CD4-positive, alpha-beta T cell treated with Interleukin-12 subunit alpha and Interleukin-12 subunit beta, for 1 hour (primary cell): Measurements from ENCODE around the gene RASA2.
"Not testable (repeated sequence)": the region's sequence is repeated elsewhere in the genome, so short reads cannot be mapped to it uniquely, and the experiment has no call there.

Source experiments
- DNase-seq: peaks from one replicate; pipeline ENCODE4 v3.0.0-alpha.2; 2020

Gene RASA2

DNA sequence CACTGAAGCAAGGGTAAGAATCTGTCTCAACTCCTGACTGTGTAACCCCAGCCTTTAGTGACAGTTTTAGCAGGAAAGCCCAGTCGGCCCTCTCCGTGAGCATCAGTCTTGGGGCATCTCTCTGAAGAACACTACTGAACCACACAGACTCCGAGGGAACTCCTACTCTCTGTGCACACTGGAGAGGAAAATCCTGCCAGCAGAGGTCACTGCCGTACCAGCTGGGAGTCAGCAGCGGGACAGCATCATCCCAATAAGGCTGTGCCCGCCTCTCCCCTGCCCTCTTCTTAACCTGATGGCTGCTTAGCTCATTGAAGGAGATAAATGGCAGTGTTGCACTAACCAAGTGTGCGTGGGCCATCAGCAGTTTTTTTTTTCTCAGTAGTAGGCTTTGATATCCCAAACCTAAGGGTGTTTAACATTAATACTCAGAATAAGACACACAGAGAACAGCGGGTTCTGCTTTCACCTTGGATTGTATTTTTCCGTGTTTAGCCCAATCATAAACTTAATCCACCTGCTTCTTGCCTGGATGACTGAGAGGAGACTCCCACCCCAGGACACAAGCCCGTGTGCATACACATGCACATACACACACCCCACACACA, 26.6 kb upstream of the RASA2 start:
- peak; percentile 89 for DNase-seq

DNA sequence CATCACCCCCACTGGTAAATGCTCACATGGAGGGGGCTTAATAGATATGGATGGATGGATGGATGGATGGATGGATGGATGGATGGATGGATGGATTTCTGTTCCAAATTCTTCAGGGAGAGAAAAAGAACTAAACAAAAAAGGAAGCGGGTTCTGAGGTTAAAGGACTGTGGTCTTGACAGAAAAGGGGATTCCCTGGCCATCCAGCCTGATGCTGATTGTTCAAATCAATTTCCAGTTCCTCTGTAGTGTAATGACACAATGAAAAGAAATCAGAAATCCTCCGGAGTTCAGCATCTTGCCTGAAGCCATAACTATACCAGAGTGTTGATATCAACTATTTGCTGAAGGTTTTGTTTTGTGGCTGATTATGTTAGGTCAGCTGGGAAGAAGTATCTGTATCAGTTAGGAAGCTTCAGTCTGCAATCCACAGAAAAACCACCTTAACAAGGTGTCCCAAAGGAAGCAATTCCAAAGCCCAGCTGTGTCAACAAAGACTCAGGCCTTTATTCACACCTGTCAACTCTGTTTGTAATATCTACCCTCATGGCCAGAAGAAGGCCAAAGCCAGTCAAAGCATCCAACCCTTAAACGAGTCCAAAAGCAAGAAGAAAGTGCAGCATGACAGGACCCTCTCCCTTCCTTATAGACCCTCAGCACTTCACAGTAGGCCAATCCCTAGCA, 24.5 kb upstream of the RASA2 start:
- no peak for DNase-seq

DNA sequence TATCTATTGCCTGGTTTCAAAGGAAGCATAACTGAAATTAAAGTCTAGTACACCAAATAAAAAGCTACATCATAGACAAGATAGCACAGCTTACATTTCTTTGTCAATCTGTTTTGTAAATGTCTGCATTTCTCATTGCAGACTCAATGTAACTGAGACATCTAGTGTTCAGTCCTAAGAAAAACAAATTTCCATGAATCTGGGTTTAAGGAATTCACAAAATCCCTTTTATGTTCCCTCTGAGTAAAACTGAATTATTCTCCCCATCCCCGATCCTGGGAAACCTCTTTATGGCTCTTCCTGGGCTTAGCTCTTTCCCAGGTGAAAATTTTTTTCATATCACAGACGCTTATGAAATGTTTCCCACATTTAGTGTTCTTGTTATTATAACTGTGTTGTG, 21.6 kb upstream of the RASA2 start:
- no peak for DNase-seq

DNA sequence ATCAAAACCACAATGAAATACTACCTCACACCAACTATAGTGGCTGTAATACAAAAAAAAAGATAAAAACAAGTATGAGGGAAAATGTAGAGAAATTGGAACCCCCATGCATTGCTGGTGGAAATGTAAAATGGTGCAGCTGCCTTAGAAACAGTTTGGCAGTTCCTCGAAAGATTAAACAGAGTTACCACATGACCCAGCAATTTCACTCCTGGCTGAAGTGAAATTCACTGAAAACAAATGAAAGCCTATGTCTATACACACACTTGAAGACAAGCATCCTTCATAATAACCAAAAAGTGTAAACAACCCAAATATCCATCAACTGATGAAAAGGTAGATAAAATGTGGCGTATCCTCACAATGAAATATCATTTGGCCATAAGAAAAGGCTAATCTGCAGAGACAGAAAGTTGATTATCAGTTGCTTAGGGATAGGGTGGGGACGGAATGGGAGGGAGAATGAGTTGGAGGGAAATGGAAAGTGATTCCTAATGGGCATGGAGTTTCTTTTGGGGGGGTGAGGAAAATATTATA, 20.1 kb upstream of the RASA2 start:
- DNase-seq, result no peak

DNA sequence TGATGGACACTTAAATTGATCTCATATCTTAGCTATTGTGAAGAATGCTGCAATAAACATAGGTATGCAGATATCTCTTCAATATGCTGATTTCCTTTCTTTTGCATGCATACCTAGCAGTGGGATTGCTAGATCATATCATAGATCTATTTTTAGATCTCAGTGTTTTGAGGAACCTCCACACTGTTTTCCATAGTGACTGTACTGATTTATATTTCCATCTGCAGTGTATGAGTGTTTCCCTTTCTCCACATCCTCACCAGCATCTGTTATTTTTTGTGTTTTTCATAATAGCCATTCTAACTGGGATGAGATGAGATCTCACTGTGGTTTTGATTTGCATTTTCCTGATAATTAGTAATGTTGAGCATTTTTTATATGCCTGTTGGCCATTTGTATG, 17.1 kb upstream of the RASA2 start:
- DNase-seq, result no peak

DNA sequence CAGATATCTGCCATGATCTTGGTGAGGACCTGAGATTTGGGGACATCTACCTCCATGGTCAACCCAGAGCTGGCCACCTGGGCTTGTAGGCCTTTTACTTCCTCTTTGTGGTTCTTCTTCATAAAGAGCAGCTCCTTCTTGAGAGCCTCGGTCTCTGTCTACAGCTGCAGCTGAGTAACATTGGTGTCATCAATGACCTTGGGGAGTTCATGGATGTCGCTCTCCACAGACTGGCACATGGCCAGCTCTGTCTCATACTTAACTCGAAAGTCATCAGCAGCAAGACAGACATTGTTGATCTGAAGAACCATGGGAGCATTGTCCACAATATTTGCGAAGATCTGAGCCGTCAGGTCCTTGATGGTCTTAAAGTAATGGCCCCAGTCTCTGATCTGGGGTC, 15.7 kb upstream of the RASA2 start:
- no peak for DNase-seq

DNA sequence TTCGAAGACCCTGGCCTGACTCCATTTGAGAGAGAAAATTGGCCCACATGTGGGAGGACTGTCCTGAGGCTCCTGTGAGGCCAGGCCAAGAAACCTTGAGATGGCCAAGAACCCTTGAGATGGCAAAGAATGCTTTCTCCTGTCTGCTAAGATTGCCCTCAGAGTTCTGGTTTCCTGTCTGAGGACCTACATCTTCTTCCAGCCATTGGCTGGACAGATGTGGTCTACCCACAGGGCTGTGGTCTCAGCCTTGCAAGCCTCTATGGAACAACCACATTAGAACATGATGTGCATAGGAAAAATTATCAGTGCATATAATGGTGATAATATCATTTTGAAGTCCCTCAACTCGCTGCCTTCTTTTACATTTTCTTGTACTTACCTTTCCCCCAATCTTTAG, 10.8 kb upstream of the RASA2 start:
- peak; percentile 39 for DNase-seq

DNA sequence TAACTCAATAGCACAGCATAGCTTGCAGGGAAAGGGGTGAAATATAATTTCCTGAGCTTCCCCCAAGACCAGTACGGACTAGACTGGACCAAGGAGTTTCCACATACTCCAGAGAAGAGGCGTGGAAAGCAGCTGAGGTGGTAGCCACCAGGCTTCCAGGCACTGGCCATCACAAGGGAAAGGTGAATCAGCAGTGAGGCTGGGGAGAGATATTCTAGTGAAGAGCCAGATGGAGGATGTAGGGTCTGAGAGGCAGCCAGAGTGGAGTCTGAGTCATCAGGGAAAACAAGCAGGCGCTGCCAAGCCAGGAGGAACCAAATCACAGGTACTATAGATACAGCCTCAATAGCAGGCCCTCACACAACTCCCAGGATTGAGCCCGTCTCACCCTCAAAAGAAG, 9.6 kb upstream of the RASA2 start:
- DNase-seq, result no peak

DNA sequence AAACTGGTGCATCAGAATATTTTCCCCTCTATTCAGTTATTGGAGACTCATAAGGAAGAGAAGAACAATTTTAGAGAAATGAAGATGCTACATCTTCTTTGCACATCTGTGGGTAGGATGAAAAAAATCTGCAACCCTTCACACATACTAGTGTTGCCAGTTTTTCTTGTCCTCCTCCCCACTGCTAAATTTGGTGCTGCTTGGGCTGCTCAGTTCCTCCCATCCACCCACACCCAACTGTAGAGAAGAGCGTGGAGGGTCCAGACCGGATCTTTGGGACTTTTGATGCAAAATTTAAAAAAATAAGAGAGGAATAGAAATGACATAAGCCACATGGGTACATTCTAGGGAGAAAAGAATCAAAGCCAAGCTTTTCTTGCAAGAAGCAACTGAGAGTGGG, 8.7 kb upstream of the RASA2 start:
- DNase-seq, result no peak

DNA sequence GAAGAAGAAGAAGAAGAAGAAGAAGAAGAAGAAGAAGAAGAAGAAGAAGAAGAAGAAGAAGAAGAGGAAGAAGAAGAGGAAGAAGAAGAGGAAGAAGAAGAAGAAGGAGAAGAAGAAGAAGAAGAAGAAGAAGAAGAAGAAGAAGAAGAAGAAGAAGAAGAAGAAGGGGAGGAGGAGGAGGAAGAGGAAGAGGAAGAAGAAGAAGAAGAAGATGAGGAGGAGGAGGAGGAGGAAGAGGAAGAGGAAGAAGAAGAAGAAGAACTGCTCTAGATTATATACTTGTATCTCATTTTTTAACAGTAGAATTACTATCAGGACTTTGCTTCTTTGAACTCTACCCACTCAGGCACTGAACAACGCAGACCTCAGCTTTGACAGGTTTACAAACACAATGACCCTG, 8.0 kb upstream of the RASA2 start:
- not testable (repeated sequence) for DNase-seq

DNA sequence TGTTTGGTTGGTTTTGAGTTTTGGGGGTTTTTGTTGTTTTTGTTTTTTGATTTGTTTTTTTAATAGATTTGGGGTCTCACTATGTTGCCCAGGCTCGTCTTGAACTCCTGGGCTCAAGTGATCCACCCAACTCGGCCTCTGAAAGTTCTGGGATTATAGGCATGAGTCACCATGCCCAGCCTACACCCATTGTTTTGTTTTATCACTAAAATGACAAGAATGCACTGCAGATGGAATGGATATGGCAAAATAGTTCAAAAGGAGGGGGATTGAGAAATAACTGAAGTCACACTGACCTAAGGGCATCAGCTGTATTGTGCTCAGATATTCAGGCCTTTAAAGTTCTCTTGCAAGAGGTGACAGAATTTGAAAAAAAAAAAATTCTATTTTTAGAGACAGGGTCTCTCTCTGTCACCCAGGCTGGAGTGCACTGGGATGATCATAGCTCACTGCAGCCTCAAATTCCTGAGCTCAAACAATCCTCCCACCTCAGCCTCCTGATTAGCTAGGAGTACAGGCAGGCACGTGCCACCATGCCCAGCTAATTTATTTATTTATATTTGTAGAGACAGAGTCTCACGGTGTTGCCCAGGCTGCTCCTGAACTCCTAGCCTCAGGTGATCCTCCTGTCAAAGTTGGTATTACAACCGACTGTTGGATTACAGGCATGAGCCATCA, 4.4 kb upstream of the RASA2 start:
- DNase-seq, result no peak

DNA sequence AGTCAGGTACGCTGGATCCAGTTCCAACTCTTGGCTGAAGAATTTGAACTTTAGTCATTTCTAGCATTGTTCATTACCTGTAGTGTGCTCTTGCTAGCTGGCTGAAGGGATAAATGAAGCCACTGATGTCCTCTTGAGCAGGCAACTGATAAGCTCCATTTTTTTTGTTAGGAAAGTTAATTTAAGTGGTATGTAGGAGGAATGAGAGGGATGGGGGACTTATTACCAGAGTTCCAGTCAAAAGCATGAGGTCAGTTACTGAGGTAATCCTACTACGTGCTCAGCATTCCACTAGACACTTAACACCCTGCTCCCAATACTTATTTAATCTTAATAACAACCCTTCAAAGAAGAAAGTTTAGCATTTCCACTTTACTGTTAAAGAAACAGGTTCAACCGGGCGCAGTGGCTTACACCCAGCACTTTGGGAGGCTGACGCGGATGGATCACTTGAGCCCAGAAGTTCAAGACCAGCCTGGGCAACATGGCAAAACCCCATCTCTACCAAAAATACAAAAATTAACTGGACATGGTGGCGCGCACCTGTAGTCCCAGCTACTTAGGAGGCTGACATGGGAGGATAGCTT, 2.0 kb upstream of the RASA2 start:
- no peak for DNase-seq

DNA sequence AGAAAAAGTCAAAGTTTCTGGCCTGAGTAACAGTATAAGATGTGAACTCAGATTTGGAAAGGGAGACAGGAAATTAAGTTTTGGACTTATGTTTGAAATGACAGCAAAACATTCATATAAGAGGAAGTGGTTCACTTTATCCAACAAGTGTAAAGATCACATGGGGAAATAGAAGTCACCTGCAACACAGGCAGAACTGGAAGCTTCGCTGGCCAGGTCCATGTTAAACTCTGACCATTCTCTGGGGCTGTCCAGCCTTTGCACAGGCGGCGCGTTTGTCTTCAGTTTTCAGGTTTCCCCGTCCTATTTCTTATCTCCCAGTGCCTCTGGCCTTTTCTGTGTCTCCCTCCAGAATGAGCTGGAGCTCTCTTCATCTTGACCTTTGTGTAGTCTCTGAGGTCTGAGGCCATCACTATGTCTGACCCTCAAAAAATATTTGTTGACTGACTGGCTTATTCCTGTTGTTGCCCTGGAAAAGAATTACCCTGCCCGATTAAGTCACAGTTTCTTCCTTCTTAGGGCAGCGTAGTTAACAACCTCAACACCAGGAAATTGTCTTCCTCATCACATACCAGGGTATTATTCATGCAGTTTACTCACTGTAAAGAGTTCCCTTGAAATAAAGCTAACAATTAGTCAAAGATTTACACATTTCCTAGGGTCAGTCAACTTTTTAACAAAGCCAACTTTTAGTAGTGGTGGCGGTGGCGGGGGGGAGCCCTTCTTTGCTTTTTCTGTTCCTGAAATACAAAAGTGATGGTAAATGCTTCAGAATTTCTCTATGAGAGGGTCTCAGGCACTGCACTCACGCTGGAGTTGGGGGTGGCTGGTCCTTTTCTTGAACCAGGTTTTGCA, 959 bp upstream of the RASA2 start:
- peak; percentile 30 for DNase-seq

DNA sequence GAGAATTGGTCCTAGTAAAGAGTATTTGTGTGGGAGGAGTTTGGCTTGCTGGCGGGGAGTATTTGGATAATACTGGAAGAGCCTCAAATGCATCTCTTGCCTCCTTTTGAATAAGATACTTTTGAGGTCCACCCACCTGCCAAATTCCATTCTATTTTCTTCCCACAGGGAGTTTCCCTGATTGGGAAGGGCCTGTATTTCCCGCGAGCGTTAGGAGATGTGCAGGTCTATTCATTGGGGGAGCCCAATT, 406 bp upstream of the RASA2 start:
- DNase-seq, result no peak

DNA sequence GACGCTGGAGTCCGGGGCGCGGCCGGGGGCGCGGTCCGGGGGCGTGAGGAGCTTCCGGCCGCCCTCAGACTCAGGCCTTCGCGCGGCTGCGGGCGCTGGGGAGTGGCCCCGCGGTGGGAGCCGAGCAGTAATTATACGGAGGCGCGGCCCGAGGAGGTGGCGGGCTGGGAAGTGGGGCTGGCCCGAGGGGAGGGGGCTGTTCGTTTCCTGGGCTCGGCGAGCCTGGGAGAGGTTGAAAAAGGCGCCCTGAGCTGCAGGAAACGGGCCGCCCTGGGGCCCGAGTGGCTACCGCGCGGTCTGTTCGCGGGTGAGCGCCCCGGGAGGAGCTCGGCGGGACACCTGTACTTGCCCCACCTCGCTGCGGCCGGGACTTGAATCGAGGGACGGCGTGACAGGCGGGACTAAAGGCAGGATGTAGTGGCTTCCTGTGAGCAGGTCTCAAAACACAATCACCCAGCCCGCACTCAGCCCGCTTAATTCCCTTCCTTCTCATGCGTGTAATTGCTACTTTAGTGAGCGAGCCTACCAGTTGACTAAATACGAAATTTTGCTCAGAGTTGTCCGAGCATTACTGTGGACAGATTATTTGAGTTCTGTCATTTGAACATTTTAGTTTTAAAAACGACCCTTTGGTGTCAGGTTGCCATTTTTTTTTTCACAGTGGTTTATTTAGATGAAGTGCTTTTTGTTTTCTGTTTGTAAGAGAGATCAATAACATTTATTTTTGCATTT, 860 bp downstream of the RASA2 start:
- DNase-seq, result peak; percentile 88

DNA sequence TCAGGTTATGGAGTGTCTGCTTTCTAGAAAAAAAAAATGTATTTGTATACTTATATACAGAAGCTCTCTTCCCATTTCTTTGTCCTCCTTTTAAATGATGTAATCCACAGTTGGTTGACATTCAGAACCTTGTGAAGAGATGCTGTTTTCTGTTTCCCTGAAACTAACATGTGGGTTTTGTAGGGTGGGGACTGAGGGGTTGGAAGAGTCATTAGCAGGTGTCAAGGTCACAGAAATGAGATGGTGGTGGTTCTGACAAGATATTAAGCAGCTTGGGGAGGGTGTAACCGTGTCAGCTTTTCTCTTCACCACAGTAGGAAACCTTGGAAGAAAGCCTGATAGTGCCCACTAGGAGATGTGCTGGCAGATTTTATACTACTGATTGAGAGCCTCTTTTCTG, 2.4 kb downstream of the RASA2 start:
- peak; percentile 44 for DNase-seq

DNA sequence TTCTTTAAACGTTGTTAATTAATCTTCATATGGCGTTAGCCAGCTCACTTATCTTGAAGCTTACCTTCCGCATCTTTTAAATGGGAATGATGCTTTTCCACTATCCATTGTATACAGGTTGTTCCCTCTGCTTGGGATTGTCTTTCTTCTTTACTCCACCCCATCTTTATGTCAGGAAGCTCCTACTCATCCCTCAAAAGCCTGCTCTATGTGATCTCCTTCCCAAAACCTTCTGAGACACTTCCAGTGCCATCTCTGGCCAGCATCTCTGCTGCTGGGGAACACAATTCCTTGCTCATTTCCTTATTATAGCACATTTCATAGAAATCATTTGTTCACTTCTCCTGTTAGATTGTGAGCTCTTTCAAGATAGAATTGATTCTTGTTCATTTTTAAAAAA, 4.3 kb downstream of the RASA2 start:
- no peak for DNase-seq

DNA sequence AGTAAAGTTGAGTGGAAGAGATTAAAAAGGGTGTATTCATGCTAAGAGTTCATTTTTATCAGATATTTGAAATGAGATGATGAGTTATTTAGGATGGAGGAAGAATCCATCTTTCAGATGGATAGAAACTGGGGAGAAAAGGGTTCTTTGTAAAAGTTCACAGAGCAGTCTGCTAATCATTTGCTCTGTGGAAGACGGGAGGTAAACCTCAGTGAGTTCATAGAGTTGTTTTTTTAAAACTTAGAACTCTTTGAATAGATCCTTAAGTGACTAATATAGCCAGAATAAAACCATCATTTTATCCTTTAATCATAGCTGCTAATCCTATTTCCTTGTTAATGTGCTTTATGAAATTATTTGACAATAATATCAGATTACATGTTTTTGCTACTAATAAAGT, 5.1 kb downstream of the RASA2 start:
- no peak for DNase-seq

DNA sequence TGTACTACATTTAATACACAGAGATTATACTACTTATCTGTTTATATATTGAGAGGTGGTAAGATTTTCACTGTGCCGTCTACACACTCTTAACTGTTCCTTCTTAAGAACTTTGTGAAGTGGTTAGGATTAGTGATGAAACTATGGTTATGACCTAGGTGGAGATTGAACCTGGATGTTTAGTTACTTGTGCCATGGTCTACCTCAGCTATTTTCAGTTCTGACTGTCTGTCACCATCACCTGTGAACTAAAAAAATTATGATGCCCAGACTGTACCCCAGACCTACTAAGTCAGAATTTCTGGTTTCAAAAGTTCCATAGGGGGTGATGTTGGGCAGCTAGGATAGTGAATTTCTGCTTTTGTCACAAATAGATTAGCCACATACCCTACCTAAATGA, 6.4 kb downstream of the RASA2 start:
- peak; percentile 43 for DNase-seq

DNA sequence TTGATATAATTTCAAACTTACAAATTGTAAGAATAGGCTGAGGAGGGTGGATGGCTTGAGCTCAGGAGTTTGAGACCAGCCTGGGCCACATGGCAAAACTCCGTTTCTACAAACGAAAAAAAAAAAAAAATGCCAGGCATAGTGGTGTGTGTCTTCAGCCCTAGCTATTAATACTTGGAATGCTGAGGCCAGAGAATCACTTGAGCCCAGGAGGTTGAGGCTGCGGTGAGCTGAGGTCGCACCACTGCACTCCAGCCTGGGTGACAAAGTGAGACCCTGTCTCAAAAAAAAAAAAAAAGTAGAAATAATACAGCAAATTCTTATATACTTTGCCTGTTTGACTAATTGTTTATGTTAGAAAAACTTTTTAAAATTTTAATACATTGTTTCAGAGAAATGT, 10.8 kb downstream of the RASA2 start:
- DNase-seq, result not testable (repeated sequence)

DNA sequence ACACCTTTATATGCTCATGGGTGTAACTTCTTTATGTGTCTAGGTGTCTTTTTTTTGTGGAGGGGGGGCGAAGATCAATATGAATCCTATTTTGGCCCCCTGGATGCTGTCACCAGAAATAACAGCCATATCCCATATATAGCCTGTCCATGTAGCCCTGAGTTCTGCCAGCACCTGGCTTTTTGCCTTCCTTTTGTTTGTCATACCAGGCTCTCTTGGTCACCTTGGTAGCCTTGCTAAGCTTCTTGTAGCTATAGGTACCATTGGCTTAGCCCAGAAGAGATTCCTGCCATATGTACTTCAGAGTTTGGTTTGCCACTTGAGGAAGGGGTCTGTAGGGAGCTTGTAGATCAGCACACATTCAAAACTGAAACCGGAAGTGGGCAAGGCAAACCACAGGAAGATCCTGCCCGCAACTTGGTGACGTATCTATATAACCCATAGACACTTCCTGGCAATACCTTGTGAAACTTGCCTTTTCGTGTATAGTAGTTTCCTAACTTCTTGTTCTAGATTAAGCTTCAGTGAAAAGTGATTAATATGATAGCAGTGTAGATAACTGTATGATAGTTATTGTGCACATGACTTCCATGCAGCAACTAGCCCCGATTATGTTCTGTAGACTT, 11.9 kb downstream of the RASA2 start:
- DNase-seq, result peak; percentile 93

DNA sequence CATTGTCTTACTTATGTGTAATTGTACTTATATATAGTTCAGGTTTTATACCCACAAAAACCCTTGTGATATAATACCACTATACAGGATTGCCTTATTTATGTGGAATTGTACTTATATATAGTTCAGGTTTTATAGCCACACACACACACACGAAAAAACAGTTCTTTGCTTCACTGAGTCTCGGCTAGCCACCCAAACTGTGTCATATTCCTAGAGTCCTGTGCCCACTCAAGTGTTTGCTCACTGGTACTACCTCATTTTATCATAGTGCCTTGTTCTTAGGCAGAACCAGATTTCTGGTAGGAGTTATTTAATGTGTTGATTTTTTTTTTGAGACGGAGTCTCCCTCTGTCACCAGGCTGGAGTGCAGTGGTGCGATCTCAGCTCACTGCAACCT, 12.5 kb downstream of the RASA2 start:
- DNase-seq, result no peak
